C4-2B (cell line): ENCODE measurements around the gene SPINK1.

Experiments
- CTCF ChIP-seq: fragments of 450-650 bp; conservative IDR thresholded peaks from 2 replicates; pipeline ENCODE4 v1.5.1; 2017; ENCODE audit warnings: mild to moderate bottlenecking
- ZFX ChIP-seq: fragments of 450-650 bp; IDR thresholded peaks from 2 replicates; pipeline ENCODE4 v1.6.1; 2017

- no peak for TF ChIP-seq ZFX
- no peak for TF ChIP-seq CTCF
Observed at GRCh38 chr5:147813696-147814095, 17.8 kb downstream of the SPINK1 start.
